ENCODE data around the gene TSPAN10.
A peak's percentile ranks its signal among the peaks of the same experiment; 100 is the strongest.

The TSPAN10 gene

DNA sequence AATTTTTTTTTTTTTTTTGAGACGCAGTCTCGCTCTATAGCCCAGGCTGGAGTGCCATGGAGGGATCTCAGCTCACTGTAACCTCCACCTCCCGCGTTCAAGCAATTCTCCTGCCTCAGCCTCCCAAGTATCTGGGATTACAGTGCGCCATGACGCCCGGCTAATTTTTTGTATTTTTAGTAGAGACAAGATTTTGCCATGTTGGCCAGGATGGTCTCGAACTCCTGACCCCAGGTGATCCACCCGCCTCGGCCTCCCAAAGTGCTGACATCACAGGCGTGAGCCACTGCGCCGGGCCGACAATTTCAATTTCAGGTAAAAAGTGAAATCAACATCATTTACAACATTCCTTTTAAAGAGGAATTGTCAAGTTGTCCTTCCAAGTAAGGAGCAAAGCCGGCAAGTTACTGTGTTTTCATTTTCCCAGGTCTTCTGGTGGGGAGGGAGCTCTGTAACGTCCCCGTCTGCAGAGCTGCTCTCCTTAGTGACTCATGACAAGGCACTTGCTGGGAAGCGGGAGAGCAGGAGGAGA is 957 bp upstream of the TSPAN10 start:
- DNase-seq = no peak

GRCh38 chr17:81638683-81639082 is 1.7 kb downstream of the TSPAN10 start:
- no peak for DNase-seq

DNA sequence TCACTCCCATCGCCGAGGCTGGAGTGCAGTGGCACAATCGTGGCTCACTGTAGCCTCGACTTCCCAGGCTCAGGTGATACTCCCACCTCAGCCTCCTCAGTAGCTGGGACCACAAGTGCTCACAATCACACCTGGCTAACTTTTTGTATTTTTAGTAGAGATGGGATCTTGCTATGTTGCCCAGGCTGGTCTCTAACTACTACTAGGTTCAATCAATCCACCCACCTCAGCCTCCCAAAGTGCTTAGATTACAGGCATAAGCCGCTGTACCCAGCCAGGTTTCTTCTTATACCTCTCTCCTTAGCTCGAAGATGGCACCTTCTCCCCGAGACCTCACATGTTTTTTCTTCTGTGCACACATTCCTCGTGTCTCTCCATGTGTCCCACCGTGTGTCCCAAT is 3.0 kb downstream of the TSPAN10 start:
- no peak for DNase-seq

- DNase-seq = no peak
These were observed 5.0 kb downstream of the TSPAN10 start for GRCh38 chr17:81641825-81642489.

- no peak for DNase-seq
These were observed 7.5 kb downstream of the TSPAN10 start for GRCh38 chr17:81644496-81644895.

GRCh38 chr17:81644976-81645952 is 8.3 kb downstream of the TSPAN10 start:
- no peak for DNase-seq

DNA sequence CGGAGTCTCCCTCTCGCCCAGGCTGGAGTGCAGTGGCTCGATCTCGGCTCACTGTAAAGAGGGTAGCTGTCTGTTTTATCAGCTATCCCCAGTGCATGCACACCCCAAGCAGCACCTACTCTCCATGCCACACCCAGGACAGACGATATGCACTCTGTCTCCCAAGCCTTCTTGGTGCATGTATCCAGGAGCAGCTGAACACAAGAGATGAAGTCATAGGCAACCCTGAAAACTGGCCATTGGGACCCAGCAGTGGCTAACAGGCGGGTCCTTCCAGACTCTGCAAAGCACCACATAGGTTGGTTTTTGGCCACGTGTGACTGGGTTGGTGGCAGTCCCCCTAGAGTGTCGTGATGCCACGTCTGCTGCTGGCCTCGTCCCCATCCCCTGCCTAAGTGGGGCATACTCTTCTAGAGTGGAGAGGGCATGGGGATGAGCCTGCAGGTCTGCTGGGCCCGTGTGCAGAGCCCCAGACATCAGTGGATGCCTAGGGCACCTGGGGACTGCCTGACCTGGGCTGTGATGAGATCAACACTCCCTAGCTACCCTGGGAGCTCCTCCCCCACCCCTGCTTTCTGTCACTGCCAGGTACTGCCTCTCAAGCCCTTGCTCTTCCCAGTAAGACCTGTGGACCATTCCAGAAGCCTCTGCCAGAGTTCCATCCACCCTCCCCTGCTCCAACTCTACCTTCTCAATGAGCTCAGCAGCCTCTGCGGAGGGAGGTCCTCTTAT is 10.0 kb downstream of the TSPAN10 start:
- DNase-seq = no peak

DNA sequence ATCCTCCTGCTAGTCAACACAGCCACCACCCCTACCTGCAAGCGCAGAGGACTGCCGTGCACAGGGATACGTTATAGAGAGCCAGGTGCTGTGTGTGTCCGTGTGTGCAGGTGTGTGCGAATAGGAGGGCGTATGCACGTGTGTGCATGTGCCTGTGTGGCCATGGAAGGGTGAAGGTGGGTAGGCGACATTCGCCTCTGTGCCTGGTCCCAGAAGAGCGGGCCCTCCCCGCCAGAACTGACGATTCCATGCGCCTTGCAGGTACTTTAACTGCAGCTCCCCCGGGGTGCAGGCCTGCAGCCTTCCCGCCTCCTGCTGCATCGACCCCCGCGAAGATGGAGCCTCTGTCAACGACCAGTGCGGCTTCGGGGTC is 10.6 kb downstream of the TSPAN10 start:
- no peak for DNase-seq

DNA sequence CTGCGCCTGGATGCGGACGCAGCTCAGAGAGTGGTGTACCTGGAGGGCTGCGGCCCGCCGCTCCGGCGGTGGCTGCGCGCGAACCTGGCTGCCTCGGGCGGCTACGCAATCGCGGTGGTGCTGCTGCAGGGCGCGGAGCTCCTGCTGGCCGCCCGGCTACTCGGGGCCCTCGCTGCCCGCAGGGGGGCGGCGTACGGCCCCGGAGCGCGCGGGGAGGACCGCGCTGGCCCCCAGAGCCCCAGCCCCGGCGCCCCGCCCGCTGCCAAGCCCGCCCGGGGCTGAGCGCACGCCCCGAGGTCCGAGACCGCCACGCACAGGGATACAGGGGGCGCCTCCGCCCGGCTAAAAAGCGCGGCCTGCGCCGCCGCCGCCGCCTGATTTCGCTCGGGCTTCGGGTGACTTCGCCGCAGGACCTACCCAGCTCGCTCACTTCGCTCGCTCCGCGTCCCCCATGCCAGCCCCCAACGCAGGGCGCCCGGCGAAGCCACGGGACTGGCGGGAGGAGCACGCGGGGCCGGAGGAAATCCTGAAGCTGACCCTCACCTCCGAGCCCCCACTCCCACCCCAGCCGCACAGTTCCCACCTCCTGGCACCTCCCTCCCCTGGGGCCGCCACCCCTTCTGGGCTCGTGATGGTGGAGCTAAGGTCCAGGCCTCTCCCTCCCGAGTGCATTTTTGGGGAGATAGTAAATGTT is 11.2 kb downstream of the TSPAN10 start:
- no peak for DNase-seq

- DNase-seq = no peak
These were observed 11.7 kb downstream of the TSPAN10 start for GRCh38 chr17:81648707-81649085.

GRCh38 chr17:81650951-81651350 is 14.0 kb downstream of the TSPAN10 start:
- DNase-seq = no peak

GRCh38 chr17:81651692-81652091 is 14.7 kb downstream of the TSPAN10 start:
- no peak for DNase-seq

GRCh38 chr17:81652906-81653771 is 16.1 kb downstream of the TSPAN10 start:
- no peak for DNase-seq

DNA sequence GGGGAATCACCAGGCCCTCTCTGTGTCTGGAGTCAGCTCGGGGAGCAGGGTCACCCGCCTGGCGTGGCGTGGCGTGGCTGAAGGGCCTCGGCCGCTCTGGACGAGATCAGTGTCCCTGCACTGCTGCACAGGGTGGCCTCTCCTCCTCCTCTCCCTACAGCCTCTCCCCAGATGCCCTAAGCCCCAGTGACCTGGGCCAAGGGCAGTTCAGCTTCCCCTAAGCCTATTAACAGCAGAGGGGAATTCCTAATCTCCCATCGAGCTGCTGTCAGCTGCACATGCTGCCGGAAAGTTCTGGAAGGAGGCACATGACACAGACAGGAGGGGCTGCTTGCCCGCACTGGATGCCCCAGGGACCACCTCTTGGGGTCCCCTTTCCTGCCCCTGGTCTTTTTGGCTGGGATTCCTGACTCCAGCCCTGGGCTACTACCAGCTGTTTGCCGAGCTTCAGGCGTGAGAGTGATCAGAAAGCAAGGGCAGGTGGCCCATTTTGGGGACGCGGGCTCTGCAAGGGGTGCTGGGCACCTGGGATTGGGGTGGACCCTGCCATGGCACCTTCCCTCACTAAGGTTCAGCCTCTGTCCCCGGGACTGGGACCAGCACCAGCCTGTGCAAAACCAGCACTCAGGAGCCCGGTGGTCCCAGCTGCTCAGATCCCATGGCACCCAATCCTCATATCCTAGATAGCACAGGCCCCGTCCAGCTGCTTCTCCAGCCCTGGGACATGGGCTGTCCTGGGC is 18.6 kb downstream of the TSPAN10 start:
- no peak for DNase-seq

DNA sequence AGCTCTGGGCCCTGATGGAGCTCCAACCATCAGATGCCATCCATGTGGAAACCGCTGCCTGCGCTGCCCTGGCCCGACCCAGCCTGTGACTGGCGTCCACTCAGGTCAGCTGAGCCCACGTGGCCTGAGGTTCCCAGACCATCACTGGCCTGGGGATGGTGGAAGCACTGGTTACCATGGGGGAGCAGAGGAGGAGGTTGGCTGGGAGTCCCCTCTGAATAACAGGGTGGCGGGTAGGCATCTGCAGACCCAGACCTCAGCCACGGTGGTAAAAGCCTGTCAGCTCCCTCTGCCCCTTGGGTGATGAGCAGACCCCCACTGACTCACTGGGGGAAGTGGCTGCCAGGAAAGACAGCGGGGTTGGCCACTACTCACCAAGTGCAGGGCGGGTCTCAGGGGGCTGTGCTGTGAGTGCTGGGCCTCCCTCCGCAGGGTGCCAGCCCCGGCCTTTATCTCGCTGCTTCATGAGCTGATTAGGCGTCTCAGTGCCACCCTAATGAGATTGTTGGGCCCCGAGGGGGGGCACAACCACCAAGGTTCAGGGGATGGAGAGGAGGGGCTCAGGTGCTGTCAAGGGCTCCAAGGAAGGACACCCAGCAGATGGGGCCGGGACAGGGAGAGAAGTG is 19.2 kb downstream of the TSPAN10 start, which contains the start of gene PDE6G:
Gene PDE6G (minus strand): TSS at position 425 of the 626 bp plus-strand sequence. CDS start 3,237 bp downstream, outside the sequence.
- no peak for DNase-seq

DNA sequence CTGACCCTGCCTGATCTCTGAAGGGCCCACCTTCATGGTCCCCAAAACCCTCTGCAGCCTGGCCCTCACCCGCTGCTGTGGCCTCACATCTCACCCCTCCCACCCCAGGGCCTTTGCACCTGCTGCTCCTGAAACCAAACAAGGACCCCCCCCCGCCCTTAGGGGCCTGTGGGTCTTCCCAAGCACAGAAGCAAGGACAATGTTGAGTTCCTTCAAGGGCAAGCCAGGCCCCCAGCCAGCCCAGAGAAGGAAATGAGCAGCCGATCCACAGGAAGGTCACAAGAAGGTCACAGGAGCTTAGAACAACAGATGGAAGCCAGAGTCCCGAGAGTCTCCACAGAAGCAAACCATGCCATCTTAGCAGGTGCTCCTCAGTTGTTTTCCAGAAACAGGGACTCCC is 19.8 kb downstream of the TSPAN10 start:
- DNase-seq = no peak

DNA sequence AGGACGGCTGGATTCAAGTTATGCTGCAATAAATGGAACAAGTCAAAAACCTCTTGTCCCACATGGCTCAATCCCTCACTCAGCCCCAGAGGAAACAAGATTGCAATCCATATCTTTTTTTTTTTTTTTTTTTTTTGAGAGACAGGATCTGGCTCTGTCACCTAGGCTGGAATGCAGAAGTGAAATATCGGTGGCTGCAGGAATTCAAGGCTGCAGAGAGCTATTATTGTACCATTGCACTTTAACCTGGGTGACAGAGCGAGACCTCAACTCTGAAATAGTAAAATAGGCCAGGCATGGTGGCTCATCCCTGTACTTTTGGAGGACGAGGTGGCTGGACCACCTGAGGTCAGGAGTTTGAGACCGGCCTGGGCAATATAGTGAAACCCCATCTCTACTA is 22.0 kb downstream of the TSPAN10 start:
- no peak for DNase-seq

DNA sequence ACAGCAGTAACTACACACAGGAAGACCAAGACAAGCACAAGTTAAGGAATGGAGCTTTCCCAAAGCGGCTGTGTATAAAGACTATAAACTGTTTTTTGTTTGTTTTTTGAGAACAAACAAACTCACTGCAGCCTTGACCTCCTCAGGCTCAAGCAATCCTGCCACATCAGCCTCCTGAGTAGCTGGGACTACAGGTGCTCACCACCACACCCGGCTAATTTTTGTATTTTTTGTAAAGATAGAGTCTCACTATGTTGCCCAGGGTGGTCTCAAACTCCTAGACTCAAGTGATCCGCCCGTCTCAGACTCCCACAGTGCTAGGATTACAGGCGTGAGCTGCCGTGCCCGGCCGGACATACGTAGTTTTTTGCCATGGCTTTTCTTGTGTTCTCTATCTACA is 23.4 kb downstream of the TSPAN10 start:
- no peak for DNase-seq

GRCh38 chr17:81662002-81662401 is 25.0 kb downstream of the TSPAN10 start:
- DNase-seq = no peak

DNA sequence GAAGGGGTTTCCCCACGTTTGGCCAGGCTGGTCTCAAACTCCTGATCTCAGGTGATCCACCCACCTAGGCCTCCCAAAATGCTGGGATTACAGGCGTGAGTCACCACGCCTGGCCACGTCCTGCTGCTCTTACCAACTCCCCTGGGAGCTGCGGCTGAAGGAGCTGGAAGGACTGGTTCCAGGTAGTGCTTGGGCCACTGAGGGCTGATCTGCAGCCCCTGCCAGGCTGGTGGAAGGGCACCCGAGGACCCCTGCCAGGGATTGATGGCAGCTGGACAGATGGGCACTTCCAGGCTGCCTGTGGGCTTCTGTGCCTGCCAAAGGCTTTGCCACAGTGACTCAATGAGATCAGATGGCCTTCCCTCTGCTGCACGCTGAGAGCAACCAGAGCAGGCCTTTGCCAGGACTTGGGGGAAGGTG is 27.1 kb downstream of the TSPAN10 start:
- DNase-seq = peak in 1 of 2 experiments; percentile 22
